ENCODE results near the gene HSPG2. TPM values are rescaled to one million over a fixed set of nuclear protein-coding genes. Genes with fewer than 3 reads are reported as not detected.

Gene HSPG2
- total RNA-seq, 2 experiments from 2014 or later: 1.6 to 4.7 TPM

DNA sequence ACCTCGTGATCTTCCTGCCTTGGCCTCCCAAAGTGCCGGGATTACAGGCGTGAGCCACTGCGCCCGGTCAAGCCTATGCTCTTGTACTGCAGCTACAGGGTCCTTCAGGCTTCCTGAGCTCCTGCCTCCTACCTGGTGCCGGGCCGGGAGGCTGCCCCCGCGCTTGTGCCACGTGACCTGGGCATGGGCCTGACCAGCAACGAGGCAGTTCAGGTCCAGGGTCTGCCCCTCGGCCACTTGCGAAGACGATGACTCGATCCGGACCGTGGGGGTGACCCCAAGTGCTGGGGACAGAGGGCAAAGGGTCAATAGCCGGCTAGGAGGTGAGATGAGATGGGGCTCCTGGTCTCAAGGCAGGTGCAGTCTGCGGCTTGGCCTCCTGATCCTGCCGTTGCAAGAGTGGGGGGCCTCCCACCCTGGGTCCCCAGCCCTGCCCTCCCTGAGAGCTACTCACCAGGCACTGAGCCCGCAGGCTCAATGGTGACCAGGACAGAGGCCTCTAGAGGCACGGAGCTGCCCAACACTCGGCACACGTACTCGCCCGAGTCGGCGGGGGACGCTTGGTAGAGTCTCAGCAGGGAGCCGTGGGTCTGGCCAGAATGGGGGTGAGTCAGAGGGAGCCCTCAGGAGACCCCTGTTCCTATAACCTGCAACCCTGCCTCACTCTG is 87.1 kb downstream of the HSPG2 start:
- H3K9me2 ChIP-seq (ENCODE audit: insufficient read depth, low read length): no peaks in the 10 kb centered on the region
- no TSS peak for BruUV-seq (replicated peaks)
- no peak overlapping the region for H3K4me2 ChIP-seq (ENCODE audit: low read length)
- H2AFZ ChIP-seq (ENCODE audit: low read length): no peak overlapping the region
- H4K20me1 ChIP-seq (ENCODE audit: insufficient read depth, low read length): no peaks in the 10 kb centered on the region
- TF ChIP-seq EZH2phosphoT487 (IDR thresholded peaks at IDR 0.05; ENCODE audit: borderline replicate concordance, low read depth, low read length): no peak
- TF ChIP-seq, protein P1, sequence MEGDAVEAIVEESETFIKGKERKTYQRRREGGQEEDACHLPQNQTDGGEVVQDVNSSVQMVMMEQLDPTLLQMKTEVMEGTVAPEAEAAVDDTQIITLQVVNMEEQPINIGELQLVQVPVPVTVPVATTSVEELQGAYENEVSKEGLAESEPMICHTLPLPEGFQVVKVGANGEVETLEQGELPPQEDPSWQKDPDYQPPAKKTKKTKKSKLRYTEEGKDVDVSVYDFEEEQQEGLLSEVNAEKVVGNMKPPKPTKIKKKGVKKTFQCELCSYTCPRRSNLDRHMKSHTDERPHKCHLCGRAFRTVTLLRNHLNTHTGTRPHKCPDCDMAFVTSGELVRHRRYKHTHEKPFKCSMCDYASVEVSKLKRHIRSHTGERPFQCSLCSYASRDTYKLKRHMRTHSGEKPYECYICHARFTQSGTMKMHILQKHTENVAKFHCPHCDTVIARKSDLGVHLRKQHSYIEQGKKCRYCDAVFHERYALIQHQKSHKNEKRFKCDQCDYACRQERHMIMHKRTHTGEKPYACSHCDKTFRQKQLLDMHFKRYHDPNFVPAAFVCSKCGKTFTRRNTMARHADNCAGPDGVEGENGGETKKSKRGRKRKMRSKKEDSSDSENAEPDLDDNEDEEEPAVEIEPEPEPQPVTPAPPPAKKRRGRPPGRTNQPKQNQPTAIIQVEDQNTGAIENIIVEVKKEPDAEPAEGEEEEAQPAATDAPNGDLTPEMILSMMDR (conservative IDR thresholded peaks at IDR 0.05; ENCODE audit: low read length): no peak
- H3K4me1 ChIP-seq (ENCODE audit: insufficient read depth, low read length, poor library complexity, severe bottlenecking): peaks cover 10% of the 10 kb centered on the region
- CTCF ChIA-PET (ENCODE audit: unreplicated experiment): no interaction called here
- no peak overlapping the region for H3K27ac ChIP-seq (ENCODE audit: low read depth, low read length, poor library complexity, severe bottlenecking)
- no peak for DNase-seq (ENCODE audit: low spot score)
- no peak overlapping the region for H3K4me3 ChIP-seq (ENCODE audit: low read depth, low read length, poor library complexity, severe bottlenecking)
- H3K79me2 ChIP-seq (ENCODE audit: insufficient read depth, low read depth, low read length): no peaks in the 10 kb centered on the region
- no peaks in the 10 kb centered on the region for H3K36me3 ChIP-seq (ENCODE audit: insufficient read depth, low read length)
- POLR2A ChIA-PET: interaction anchor here (0.6 to 0.9 kb wide), 3 partner anchors 17 to 232 kb away, joined by 3 to 7 read pairs (median 3); no protein-coding TSS in a partner anchor
- intact Hi-C loops (cut with micrococcal nuclease; ENCODE audit: unreplicated experiment): loop anchor here (10.0 kb wide), 1 partner anchor 115 kb away; no protein-coding TSS in a partner anchor
- no peaks in the 10 kb centered on the region for H3K9me3 ChIP-seq (ENCODE audit: low read length)

DNA sequence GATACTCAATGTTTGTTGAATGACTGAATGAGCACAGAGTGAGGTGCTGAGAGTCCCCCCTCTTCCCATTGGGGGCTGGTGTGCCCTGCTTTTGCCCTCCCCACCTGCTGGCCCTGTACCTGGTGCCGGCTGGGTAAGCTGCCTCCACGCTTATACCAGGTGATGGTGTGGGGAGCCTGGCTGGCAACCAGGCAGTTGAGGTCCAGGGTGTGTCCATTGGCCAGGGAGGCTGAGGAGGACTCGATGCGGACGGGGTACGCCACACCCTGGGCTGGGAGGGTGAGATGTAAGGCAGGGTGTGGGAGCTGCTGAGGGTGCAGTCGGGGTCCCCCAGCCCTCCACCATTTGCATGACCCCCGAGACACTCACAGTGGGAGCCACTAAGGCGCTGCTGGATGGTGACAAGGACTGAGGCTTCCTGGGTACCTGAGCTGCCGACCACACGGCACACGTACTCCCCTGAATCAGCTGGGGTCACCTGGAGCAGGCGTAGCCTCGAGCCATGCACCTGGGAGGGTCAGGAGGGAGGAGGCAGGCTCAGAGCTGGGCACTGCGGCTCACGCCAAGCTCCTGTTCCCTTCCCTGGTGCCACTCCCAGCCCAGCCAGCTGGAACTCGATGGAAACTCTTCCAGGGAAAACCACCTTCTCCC is 88.5 kb downstream of the HSPG2 start:
- BruUV-seq (replicated peaks): no TSS peak
- H3K4me1 ChIP-seq (ENCODE audit: insufficient read depth, low read length, poor library complexity, severe bottlenecking): peaks cover 10% of the 10 kb centered on the region
- CTCF ChIA-PET (ENCODE audit: unreplicated experiment): no interaction called here
- H4K20me1 ChIP-seq (ENCODE audit: insufficient read depth, low read length): no peaks in the 10 kb centered on the region
- no peak overlapping the region for H3K27ac ChIP-seq (ENCODE audit: low read depth, low read length, poor library complexity, severe bottlenecking)
- intact Hi-C loops (cut with micrococcal nuclease; ENCODE audit: unreplicated experiment): loop anchor here (10.0 kb wide), 1 partner anchor 116 kb away; no protein-coding TSS in a partner anchor
- no peak for DNase-seq (ENCODE audit: low spot score)
- no peak for TF ChIP-seq EZH2phosphoT487 (IDR thresholded peaks at IDR 0.05; ENCODE audit: borderline replicate concordance, low read depth, low read length)
- TF ChIP-seq, protein P1 (conservative IDR thresholded peaks at IDR 0.05; ENCODE audit: low read length): no peak
- H3K36me3 ChIP-seq (ENCODE audit: insufficient read depth, low read length): no peaks in the 10 kb centered on the region
- H3K4me3 ChIP-seq (ENCODE audit: low read depth, low read length, poor library complexity, severe bottlenecking): no peak overlapping the region
- H3K4me2 ChIP-seq (ENCODE audit: low read length): no peak overlapping the region
- H3K79me2 ChIP-seq (ENCODE audit: insufficient read depth, low read depth, low read length): no peaks in the 10 kb centered on the region
- H3K9me3 ChIP-seq (ENCODE audit: low read length): no peaks in the 10 kb centered on the region
- H3K9me2 ChIP-seq (ENCODE audit: insufficient read depth, low read length): no peaks in the 10 kb centered on the region
- H2AFZ ChIP-seq (ENCODE audit: low read length): no peak overlapping the region
- POLR2A ChIA-PET: no interaction called here
